ENCODE measurements around the gene SLC26A11. TPM values are rescaled to one million over a fixed set of nuclear protein-coding genes. Genes with fewer than 3 reads are reported as not detected.

Gene SLC26A11
- total and polyA plus RNA-seq, 5 donors from 2014 or later: 7.7 to 75.9 (median 8.3) TPM

GRCh38 chr17:80292521-80292971 is 72.3 kb downstream of the SLC26A11 start:
- H3K27ac ChIP-seq (ENCODE audit: insufficient read depth, low read length, poor library complexity, severe bottlenecking): no peak overlapping the region
- no peaks in the 10 kb centered on the region for H3K4me1 ChIP-seq (ENCODE audit: control insufficient read depth, insufficient read depth, low read length, poor library complexity, severe bottlenecking)
- Mint-ChIP-seq H3K36me3 (peaks cover 39% of the 10 kb centered on the region), H3K27ac (no peak overlapping the region), H3K4me1 (peaks cover 0 to 3% (median under 1%) of the 10 kb centered on the region in 4 donors), H3K9me3 (no peaks in the 10 kb centered on the region), H3K4me3 (no peak overlapping the region), H3K27me3 (no peaks in the 10 kb centered on the region)
- no peaks in the 10 kb centered on the region for H3K9me3 ChIP-seq (ENCODE audit: control insufficient read depth in 2 of 2, low read length in 2 of 2)
- no peak for ATAC-seq (ENCODE audit: low read depth in 2 of 2)
- H3K27me3 ChIP-seq (ENCODE audit: control insufficient read depth, insufficient read depth, low read length): no peaks in the 10 kb centered on the region
- no peak for DNase-seq
- H3K36me3 ChIP-seq (ENCODE audit: control insufficient read depth, insufficient read depth, low read length): peaks cover 90% of the 10 kb centered on the region
- H3K4me3 ChIP-seq (ENCODE audit: low read depth, low read length): no peak overlapping the region

GRCh38 chr17:80294210-80294609 is 74.0 kb downstream of the SLC26A11 start:
- no peak for ATAC-seq (ENCODE audit: low read depth in 2 of 2)

GRCh38 chr17:80294653-80295052 is 74.4 kb downstream of the SLC26A11 start:
- H3K27ac ChIP-seq (ENCODE audit: insufficient read depth, low read length, poor library complexity, severe bottlenecking): no peak overlapping the region
- DNase-seq (no peak), ATAC-seq (ENCODE audit: low read depth in 2 of 2) (no peak)
- H3K4me1 Mint-ChIP-seq: peaks cover 0 to 8% (median 1%) of the 10 kb centered on the region in 4 donors
- H3K9me3 Mint-ChIP-seq: peaks cover 0 to 2% (median 0%) of the 10 kb centered on the region in 7 donors
- no peaks in the 10 kb centered on the region for H3K9me3 ChIP-seq (ENCODE audit: control insufficient read depth in 2 of 2, low read length in 2 of 2)
- H3K36me3 Mint-ChIP-seq: peaks cover 48% of the 10 kb centered on the region
- no peaks in the 10 kb centered on the region for H3K27me3 ChIP-seq (ENCODE audit: control insufficient read depth, insufficient read depth, low read length)
- H3K4me1 ChIP-seq (ENCODE audit: control insufficient read depth, insufficient read depth, low read length, poor library complexity, severe bottlenecking): no peaks in the 10 kb centered on the region
- no peak overlapping the region for H3K4me3 ChIP-seq (ENCODE audit: low read depth, low read length)
- no peaks in the 10 kb centered on the region for H3K27me3 Mint-ChIP-seq
- H3K36me3 ChIP-seq (ENCODE audit: control insufficient read depth, insufficient read depth, low read length): peaks cover 91% of the 10 kb centered on the region
- H3K4me3 Mint-ChIP-seq: no peak overlapping the region
- H3K27ac Mint-ChIP-seq: peak overlapping the region in 2 of 3 donors; percentile 31 to 45

More at GRCh38 chr17:80294210-80294609, 74.0 kb downstream of the SLC26A11 start:
- Histone ChIP-seq H3K27me3 (ENCODE audit: control insufficient read depth, insufficient read depth, low read length) (no peaks in the 10 kb centered on the region), H3K27ac (ENCODE audit: insufficient read depth, low read length, poor library complexity, severe bottlenecking) (no peak overlapping the region), H3K4me3 (ENCODE audit: low read depth, low read length) (no peak overlapping the region), H3K4me1 (ENCODE audit: control insufficient read depth, insufficient read depth, low read length, poor library complexity, severe bottlenecking) (no peaks in the 10 kb centered on the region), H3K9me3 (ENCODE audit: control insufficient read depth in 2 of 2, low read length in 2 of 2) (no peaks in the 10 kb centered on the region), H3K36me3 (ENCODE audit: control insufficient read depth, insufficient read depth, low read length) (peaks cover 91% of the 10 kb centered on the region)
- no peaks in the 10 kb centered on the region for H3K9me3 Mint-ChIP-seq
- peak overlapping the region; percentile 20 to 45 (median 31) for H3K27ac Mint-ChIP-seq
- DNase-seq: no peak
- H3K36me3 Mint-ChIP-seq: peaks cover 47% of the 10 kb centered on the region
- H3K27me3 Mint-ChIP-seq: no peaks in the 10 kb centered on the region
- H3K4me1 Mint-ChIP-seq: peaks cover 0 to 8% (median 2%) of the 10 kb centered on the region in 4 donors
- H3K4me3 Mint-ChIP-seq: no peak overlapping the region

DNA sequence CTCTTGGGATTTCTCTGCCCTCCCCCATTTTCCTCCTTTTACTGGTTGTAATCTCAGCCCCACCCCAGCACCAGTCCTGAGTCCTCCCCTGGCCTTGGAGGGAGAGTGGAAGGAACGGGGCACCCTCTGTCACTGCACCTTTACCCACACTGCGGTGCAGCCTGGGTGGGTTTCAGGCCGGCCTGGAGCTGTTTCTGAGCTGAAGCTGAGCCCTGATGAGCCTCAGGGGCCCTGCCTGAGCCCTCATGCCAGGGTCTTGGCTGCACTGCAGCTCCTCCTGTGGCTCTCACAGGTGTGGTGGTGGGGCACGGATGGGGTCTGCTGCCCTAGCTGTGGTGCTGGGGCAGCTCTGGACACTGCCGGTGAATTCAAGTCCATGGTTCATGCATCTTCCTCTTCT is 74.9 kb downstream of the SLC26A11 start:
- Histone ChIP-seq H3K27me3 (ENCODE audit: control insufficient read depth, insufficient read depth, low read length) (no peaks in the 10 kb centered on the region), H3K27ac (ENCODE audit: insufficient read depth, low read length, poor library complexity, severe bottlenecking) (no peak overlapping the region), H3K4me1 (ENCODE audit: control insufficient read depth, insufficient read depth, low read length, poor library complexity, severe bottlenecking) (no peaks in the 10 kb centered on the region), H3K9me3 (ENCODE audit: control insufficient read depth in 2 of 2, low read length in 2 of 2) (no peaks in the 10 kb centered on the region), H3K4me3 (ENCODE audit: low read depth, low read length) (no peak overlapping the region), H3K36me3 (ENCODE audit: control insufficient read depth, insufficient read depth, low read length) (peaks cover 91% of the 10 kb centered on the region)
- no peak for DNase-seq
- peaks cover 0 to 3% (median 0%) of the 10 kb centered on the region in 7 donors for H3K9me3 Mint-ChIP-seq
- no peak overlapping the region for H3K27ac Mint-ChIP-seq
- peaks cover 52% of the 10 kb centered on the region for H3K36me3 Mint-ChIP-seq
- no peaks in the 10 kb centered on the region for H3K27me3 Mint-ChIP-seq
- ATAC-seq (ENCODE audit: low read depth in 2 of 2): no peak
- H3K4me3 Mint-ChIP-seq: peak overlapping the region in 1 of 4 donors; percentile 7
- H3K4me1 Mint-ChIP-seq: peaks cover 0 to 8% (median 2%) of the 10 kb centered on the region in 4 donors

GRCh38 chr17:80295559-80295958 is 75.3 kb downstream of the SLC26A11 start:
- H3K27ac Mint-ChIP-seq: no peak overlapping the region
- Histone ChIP-seq H3K4me3 (ENCODE audit: low read depth, low read length) (no peak overlapping the region), H3K27ac (ENCODE audit: insufficient read depth, low read length, poor library complexity, severe bottlenecking) (no peak overlapping the region), H3K4me1 (ENCODE audit: control insufficient read depth, insufficient read depth, low read length, poor library complexity, severe bottlenecking) (no peaks in the 10 kb centered on the region), H3K36me3 (ENCODE audit: control insufficient read depth, insufficient read depth, low read length) (peaks cover 90% of the 10 kb centered on the region), H3K27me3 (ENCODE audit: control insufficient read depth, insufficient read depth, low read length) (no peaks in the 10 kb centered on the region), H3K9me3 (ENCODE audit: control insufficient read depth in 2 of 2, low read length in 2 of 2) (no peaks in the 10 kb centered on the region)
- no peak overlapping the region for H3K4me3 Mint-ChIP-seq
- H3K36me3 Mint-ChIP-seq: peaks cover 50% of the 10 kb centered on the region
- DNase-seq: no peak
- H3K27me3 Mint-ChIP-seq: no peaks in the 10 kb centered on the region
- peaks cover 0 to 3% (median 0%) of the 10 kb centered on the region in 7 donors for H3K9me3 Mint-ChIP-seq
- no peak for ATAC-seq (ENCODE audit: low read depth in 2 of 2)
- peaks cover 0 to 9% (median 2%) of the 10 kb centered on the region in 4 donors for H3K4me1 Mint-ChIP-seq

DNA sequence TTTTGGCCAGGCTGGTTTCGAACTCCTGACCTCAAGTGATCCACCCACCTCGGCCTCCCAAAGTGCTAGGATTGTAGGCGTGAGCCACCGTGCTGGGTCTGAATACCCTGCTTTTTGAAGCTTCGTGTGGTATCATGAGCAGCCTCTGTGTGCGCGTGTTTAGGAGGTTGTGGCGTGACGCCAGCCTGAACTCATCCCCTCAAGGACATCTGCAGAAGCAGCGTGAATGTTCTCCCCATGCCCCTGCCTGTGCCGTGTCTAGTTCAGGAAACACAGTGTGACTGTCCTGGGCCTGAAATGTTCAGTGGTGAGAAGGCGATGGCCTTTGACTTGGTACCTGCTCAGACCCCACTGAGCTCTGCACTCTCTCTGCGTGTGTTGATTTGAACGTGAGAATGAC is 76.0 kb downstream of the SLC26A11 start:
- peaks cover 55% of the 10 kb centered on the region for H3K36me3 Mint-ChIP-seq
- DNase-seq: no peak
- H3K9me3 ChIP-seq (ENCODE audit: control insufficient read depth in 2 of 2, low read length in 2 of 2): no peaks in the 10 kb centered on the region

DNA sequence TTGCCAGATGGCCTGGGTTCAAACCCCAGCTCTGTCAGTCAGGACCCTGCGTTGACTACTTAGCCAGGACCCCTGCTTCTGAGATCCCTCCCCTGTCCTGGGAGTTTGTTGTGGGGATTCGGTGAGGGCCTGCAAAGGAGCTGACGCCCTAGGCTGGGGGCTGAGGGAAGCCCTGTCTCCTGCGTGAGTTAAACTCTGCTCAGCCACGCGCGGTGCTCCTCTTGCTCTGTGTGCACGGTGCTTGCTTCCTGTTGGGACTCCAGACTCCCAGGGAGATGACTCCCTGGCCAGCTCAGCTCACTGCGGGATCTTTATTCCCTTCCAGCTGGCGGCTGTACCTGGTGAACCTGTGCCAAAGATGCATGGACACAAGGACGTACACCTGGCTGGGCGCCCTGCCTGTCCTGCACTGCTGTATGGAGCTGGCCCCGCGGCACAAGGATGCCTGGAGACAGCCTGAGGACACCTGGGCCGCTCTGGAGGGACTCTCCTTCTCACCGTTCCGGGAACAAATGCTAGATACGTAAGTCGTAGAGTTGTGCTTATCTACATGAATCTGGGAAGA is 77.9 kb downstream of the SLC26A11 start:
- peaks cover 0 to 16% (median 6%) of the 10 kb centered on the region in 4 donors for H3K4me1 Mint-ChIP-seq
- H3K27ac Mint-ChIP-seq: no peak overlapping the region
- H3K4me3 Mint-ChIP-seq: no peak overlapping the region
- no peaks in the 10 kb centered on the region for H3K4me1 ChIP-seq (ENCODE audit: control insufficient read depth, insufficient read depth, low read length, poor library complexity, severe bottlenecking)
- H3K9me3 Mint-ChIP-seq: peaks cover 0 to 5% (median 1%) of the 10 kb centered on the region in 7 donors
- H3K27me3 Mint-ChIP-seq: no peaks in the 10 kb centered on the region
- no peak overlapping the region for H3K27ac ChIP-seq (ENCODE audit: insufficient read depth, low read length, poor library complexity, severe bottlenecking)
- H3K36me3 Mint-ChIP-seq: peaks cover 67% of the 10 kb centered on the region
- H3K9me3 ChIP-seq (ENCODE audit: control insufficient read depth in 2 of 2, low read length in 2 of 2): peaks cover under 1 to 2% of the 10 kb centered on the region in 2 experiments
- no peak overlapping the region for H3K4me3 ChIP-seq (ENCODE audit: low read depth, low read length)
- DNase-seq (no peak), ATAC-seq (ENCODE audit: low read depth in 2 of 2) (no peak)
- H3K36me3 ChIP-seq (ENCODE audit: control insufficient read depth, insufficient read depth, low read length): peaks cover 90% of the 10 kb centered on the region
- H3K27me3 ChIP-seq (ENCODE audit: control insufficient read depth, insufficient read depth, low read length): no peaks in the 10 kb centered on the region

More for the DNA sequence above, 76.0 kb downstream of the SLC26A11 start:
- Mint-ChIP-seq H3K27ac (peak overlapping the region in 1 of 3 donors; percentile 20), H3K27me3 (no peaks in the 10 kb centered on the region), H3K9me3 (peaks cover 0 to 3% (median 0%) of the 10 kb centered on the region in 7 donors), H3K4me1 (peaks cover 0 to 15% (median 3%) of the 10 kb centered on the region in 4 donors), H3K4me3 (no peak overlapping the region)
- ATAC-seq (ENCODE audit: low read depth in 2 of 2): no peak
- Histone ChIP-seq H3K36me3 (ENCODE audit: control insufficient read depth, insufficient read depth, low read length) (peaks cover 90% of the 10 kb centered on the region), H3K27me3 (ENCODE audit: control insufficient read depth, insufficient read depth, low read length) (no peaks in the 10 kb centered on the region), H3K4me1 (ENCODE audit: control insufficient read depth, insufficient read depth, low read length, poor library complexity, severe bottlenecking) (no peaks in the 10 kb centered on the region), H3K4me3 (ENCODE audit: low read depth, low read length) (no peak overlapping the region), H3K27ac (ENCODE audit: insufficient read depth, low read length, poor library complexity, severe bottlenecking) (no peak overlapping the region)
